ENCODE results near the gene OSBPL10.

GRCh38 chr3:31748933-31749295, 232.1 kb downstream of the OSBPL10 start:
- TF ChIP-seq CTCF (IDR thresholded peaks at IDR 0.05) = no peak
- TF ChIP-seq POLR2A (IDR thresholded peaks at IDR 0.05) = no peak
- no peak for TF ChIP-seq POLR2AphosphoS5 (IDR thresholded peaks at IDR 0.05)

Measured in prostate gland (tissue), 2 donors.